Measurements from ENCODE around the gene DENND2C.

DENND2C gene, protein sequence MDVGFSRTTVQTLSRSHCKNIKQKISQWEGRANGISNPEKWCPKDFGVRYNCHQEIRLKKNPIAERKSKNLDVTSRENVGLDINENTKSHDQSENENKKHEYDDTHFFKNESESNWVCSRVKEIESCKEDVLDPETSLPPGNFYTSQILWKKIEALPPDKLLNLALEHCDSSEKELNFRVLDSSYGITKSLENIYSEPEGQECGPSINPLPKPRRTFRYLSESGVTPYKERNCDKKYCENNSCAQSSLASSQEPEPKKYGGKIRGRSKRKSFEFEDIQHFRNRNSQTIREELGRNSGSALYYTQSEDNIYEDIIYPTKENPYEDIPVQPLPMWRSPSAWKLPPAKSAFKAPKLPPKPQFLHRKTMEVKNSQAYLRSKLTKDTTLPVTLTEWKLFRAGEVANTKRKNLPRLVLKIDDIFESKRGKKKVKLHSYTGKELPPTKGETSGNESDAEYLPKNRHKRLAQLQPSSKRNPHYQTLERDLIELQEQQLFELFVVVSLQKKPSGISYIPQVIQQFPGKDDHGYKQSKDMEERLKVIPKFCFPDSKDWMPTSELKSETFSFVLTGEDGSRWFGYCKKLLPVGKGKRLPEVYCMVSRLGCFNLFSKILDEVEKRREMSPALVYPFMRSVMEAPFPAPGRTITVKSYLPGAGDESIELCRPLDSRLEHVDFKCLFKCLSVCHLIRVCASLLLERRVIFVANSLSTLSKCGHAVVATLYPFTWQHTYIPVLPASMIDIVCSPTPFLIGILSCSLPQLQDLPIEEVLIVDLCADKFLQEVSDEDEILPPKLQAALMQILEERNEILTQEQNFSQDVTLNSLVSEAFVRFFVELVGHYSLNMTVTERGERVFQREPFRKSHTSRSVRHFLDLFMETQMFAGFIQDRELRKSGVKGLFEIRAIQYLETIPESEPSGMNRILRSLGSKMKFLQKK

DNA sequence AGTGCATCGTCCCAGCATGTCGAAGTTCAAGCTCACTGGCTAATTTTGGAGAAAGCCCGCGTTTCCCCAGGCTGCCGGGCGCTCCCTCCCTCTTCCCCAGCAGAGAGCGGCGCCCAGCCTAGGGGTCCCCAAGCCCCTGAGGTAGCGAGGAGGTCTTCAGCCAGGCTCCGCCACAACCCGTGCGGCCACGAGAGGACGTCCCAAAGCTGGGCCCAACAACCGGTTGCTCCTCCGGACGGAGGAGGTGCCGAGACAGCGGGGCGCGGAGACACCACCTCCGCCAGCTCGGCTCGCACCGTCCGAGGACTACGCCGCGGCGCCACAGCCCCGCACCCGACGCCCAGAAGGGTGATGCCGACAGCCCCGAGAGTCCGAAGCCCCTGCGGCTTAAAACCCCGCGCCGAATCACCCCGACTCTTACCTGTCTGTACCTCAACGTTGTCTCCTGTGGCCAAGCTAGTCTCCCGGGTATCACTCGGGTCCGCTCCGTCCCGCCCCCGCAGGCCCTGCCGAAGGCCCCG is at the start of gene DENND2C:
TSS of gene DENND2C (minus strand) at position 488 of the 521 bp plus-strand sequence. CDS start 44,065 bp downstream, outside the sequence.
- TF ChIP-seq, protein P1, sequence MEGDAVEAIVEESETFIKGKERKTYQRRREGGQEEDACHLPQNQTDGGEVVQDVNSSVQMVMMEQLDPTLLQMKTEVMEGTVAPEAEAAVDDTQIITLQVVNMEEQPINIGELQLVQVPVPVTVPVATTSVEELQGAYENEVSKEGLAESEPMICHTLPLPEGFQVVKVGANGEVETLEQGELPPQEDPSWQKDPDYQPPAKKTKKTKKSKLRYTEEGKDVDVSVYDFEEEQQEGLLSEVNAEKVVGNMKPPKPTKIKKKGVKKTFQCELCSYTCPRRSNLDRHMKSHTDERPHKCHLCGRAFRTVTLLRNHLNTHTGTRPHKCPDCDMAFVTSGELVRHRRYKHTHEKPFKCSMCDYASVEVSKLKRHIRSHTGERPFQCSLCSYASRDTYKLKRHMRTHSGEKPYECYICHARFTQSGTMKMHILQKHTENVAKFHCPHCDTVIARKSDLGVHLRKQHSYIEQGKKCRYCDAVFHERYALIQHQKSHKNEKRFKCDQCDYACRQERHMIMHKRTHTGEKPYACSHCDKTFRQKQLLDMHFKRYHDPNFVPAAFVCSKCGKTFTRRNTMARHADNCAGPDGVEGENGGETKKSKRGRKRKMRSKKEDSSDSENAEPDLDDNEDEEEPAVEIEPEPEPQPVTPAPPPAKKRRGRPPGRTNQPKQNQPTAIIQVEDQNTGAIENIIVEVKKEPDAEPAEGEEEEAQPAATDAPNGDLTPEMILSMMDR (IDR thresholded peaks at IDR 0.05; ENCODE audit: low read depth, low read length), result no peak
- H3K4me3 ChIP-seq (ENCODE audit: low read depth, low read length), result peak within 1 kb of the TSS; percentile 70

DNA sequence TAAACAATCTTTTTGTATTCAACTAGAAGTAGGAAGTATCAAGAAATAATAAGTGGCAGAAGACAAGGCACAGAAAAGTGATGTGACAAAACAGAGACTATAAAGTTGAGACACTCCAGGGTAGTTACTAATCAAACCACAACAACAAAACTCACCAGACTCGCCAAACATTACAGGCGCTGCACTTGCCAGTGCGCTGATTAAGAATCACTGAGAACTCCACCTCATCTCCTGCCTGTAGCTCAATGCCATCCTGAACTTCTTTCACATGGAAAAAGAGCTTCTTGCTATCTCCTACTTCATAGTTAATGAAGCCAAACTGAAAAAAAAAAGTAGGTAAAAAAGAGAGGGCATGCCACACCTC is 49.6 kb upstream of the DENND2C start:
- no peak overlapping the region for H3K4me3 ChIP-seq (ENCODE audit: low read depth, low read length)
- TF ChIP-seq, protein P1 (IDR thresholded peaks at IDR 0.05; ENCODE audit: low read depth, low read length), result no peak

DNA sequence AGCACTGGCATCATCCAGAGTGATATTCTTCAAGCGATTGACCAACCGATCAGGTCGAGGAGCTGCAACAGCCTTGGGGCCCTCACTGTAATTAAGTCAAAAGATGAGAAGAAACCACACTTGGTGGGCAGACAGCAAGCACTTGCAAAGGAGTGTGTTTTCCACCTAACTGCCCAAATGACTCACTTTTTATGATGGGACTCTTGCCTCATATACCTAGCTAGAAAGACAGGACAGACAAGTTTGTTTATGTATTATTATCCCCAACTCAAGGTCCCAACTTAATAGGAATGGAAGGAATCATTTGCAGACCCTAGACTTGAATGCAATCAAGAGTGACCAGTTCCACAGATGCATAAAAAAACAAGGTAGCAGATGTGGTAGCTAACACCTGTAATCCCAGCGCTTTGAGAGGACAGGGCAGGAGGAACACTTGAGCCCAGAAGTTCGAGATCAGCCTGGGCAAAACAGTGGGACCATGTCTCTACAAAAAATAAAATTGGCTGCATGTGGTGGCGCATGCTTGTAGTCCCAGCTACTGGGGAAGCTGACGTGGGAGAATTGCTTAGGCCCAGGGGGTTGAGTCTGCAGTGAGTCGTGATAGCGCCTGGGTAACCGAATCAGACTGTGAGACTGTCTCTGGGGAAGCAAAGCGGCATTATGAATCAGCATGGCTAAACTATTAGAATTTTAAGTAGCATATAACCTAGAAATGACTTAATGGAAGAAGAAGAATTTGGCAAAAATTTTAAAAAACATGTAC is 49.0 kb upstream of the DENND2C start:
- TF ChIP-seq, protein P1 (IDR thresholded peaks at IDR 0.05; ENCODE audit: low read depth, low read length), result no peak
- H3K4me3 ChIP-seq (ENCODE audit: low read depth, low read length), result no peak overlapping the region

DNA sequence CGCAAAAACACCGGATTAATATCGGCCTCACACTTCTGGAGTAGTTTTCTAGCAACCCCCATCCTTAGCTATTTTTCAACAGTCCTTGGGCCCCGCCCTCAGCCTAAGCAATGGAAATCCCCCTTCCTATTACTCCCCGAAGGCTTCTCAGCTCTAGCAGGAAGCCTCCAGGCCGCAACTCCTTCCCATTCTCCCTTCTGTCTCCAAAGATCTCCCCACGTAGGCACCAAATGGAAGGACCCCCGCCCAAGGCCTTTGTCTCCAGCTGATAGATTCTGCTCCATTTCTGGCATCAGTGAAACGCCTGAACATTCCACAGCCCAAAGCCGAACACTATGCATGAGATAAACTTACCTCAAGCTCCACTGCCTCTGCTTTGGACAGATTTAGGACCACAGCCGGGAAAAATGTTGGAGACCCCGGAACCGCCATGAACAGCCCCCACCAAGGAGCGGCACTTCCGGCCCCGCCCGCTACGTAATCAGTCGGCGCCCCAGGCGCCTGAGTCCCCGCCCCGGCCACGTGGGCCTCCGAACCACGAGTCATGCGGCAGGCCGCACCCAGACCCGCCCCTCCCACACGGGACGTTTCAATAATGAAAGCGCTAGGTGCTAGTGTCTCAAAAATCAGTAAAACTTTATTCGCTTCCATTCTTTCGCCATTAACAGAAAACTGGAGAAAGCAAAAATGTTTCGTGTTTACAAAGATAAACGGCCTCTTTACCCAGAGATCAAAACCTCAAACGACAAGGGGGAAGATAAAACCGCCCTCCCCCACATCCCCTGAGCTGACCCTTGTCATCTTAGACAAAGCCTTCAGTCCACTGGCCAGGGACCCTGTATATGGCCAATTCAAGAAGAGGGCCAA is 46.7 kb upstream of the DENND2C start, which contains the start of gene NRAS:
TSS of gene NRAS (minus strand) at position 468 of the 867 bp plus-strand sequence. CDS start 611 bp downstream, outside the sequence.
- peak within 1 kb of the TSS; percentile 99 for H3K4me3 ChIP-seq (ENCODE audit: low read depth, low read length)
- TF ChIP-seq, protein P1 (IDR thresholded peaks at IDR 0.05; ENCODE audit: low read depth, low read length), result no peak

DNA sequence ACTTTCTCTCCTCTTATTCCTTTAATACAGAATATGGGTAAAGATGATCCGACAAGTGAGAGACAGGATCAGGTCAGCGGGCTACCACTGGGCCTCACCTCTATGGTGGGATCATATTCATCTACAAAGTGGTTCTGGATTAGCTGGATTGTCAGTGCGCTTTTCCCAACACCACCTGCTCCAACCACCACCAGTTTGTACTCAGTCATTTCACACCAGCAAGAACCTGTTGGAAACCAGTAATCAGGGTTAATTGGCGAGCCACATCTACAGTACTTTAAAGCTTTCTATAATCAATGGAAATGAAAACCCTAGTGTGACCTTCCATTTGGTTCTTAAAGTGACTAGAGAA is 46.1 kb upstream of the DENND2C start:
- TF ChIP-seq, protein P1 (IDR thresholded peaks at IDR 0.05; ENCODE audit: low read depth, low read length), result no peak
- H3K4me3 ChIP-seq (ENCODE audit: low read depth, low read length), result peak overlapping the region; percentile 99

DNA sequence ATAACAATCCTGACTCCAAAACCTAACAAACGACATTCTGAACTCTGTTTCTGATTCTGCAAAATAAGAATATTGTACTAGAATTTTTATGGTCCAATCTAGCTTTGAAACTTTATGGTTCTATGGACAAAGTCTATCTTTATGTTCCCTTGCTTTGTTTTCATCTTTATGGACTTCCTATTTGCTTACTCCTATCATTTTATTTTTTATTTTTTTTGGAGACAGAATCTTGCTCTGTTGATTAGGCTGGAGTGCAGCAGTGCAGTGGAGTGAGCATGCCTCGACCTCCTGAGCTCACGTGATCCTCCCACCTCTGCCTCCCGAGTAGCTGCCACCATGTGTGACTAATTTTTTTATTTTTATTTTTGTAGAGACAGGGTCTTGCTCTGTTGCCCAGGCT is 43.1 kb upstream of the DENND2C start:
- no peak overlapping the region for H3K4me3 ChIP-seq (ENCODE audit: low read depth, low read length)
- TF ChIP-seq, protein P1 (IDR thresholded peaks at IDR 0.05; ENCODE audit: low read depth, low read length), result no peak
